GM23338 (cell line): Measurements from ENCODE around the gene VGLL4. TPM values are rescaled to one million over a fixed set of nuclear protein-coding genes. Genes with fewer than 3 reads are reported as not detected.

Experiments
- ATAC-seq: fragments of 200-7000 bp; cut with Tn5 transposase; 3 replicates; pipeline ENCODE4 v1.9.1; 2020
- DNase-seq: peaks from one replicate; pipeline ENCODE4 v3.0.0-alpha.2; 2015; ENCODE audit warnings: low spot score
- H2AFZ ChIP-seq: fragments of 200-600 bp; sonication (generic); 2 replicates; pipeline ENCODE4 v1.8.0; 2016; ENCODE audit warnings: antibody characterized with exemption, mild to moderate bottlenecking, moderate library complexity
- H3F3A ChIP-seq: fragments of 200-600 bp; sonication (generic); replicated peaks from 2 replicates; pipeline ENCODE4 v1.8.0; 2017; ENCODE audit warnings: antibody characterized with exemption, mixed run types, low read depth
- H3K27ac ChIP-seq: fragments of 200-600 bp; sonication (generic); 2 replicates; pipeline ENCODE4 v1.6.1; 2016; ENCODE audit warnings: low read depth
- H3K27me3 ChIP-seq: fragments of 200-600 bp; sonication (generic); 2 replicates; pipeline ENCODE4 v1.8.0; 2016; ENCODE audit warnings: mild to moderate bottlenecking, mixed run types, moderate library complexity; ENCODE audit not compliant: insufficient read depth
- H3K36me3 ChIP-seq: fragments of 200-600 bp; sonication (generic); 2 replicates; pipeline ENCODE4 v1.8.0; 2016; ENCODE audit warnings: mild to moderate bottlenecking; ENCODE audit not compliant: insufficient read depth
- H3K4me1 ChIP-seq: fragments of 200-600 bp; sonication (generic); 2 replicates; pipeline ENCODE4 v1.8.0; 2016; ENCODE audit warnings: mild to moderate bottlenecking, moderate library complexity; ENCODE audit not compliant: insufficient read depth
- H3K4me2 ChIP-seq: fragments of 200-600 bp; sonication (generic); 2 replicates; pipeline ENCODE4 v1.7.1; 2017; ENCODE audit warnings: mixed run types
- H3K4me3 ChIP-seq: fragments of 200-600 bp; sonication (generic); 2 replicates; pipeline ENCODE4 v1.6.1; 2016; ENCODE audit warnings: mixed run types
- H3K79me2 ChIP-seq: fragments of 200-600 bp; sonication (generic); replicated peaks from 2 replicates; pipeline ENCODE4 v1.8.0; 2017; ENCODE audit warnings: mild to moderate bottlenecking; ENCODE audit not compliant: insufficient read depth
- H3K9me2 ChIP-seq: fragments of 200-600 bp; sonication (generic); 2 replicates; pipeline ENCODE4 v1.8.0; 2017; ENCODE audit not compliant: insufficient read depth
- H4K20me1 ChIP-seq: fragments of 200-600 bp; sonication (generic); replicated peaks from 2 replicates; pipeline ENCODE4 v1.8.0; 2017; ENCODE audit warnings: mild to moderate bottlenecking; ENCODE audit not compliant: insufficient read depth
- H3K27ac Mint-ChIP-seq: 2 replicates; pipeline ENCODE4 v1.8.0; 2020; ENCODE audit warnings: inconsistent platforms, mild to moderate bottlenecking, moderate library complexity, mixed read lengths
- H3K27me3 Mint-ChIP-seq: 3 replicates; pipeline ENCODE4 v1.8.0; 2022; ENCODE audit warnings: low read depth, mild to moderate bottlenecking, moderate library complexity, mixed read lengths, inconsistent platforms; ENCODE audit not compliant: insufficient read depth, poor library complexity
- H3K36me3 Mint-ChIP-seq: 3 replicates; pipeline ENCODE4 v1.8.0; 2021; ENCODE audit warnings: low read depth, mild to moderate bottlenecking, inconsistent platforms, moderate library complexity, mixed read lengths
- H3K4me1 Mint-ChIP-seq: 3 replicates; pipeline ENCODE4 v1.8.0; 2020; ENCODE audit warnings: mild to moderate bottlenecking, inconsistent platforms, mixed read lengths
- H3K4me3 Mint-ChIP-seq: 3 replicates; pipeline ENCODE4 v1.8.0; 2021; ENCODE audit warnings: moderate library complexity, mild to moderate bottlenecking, inconsistent platforms, mixed read lengths
- H3K9me3 Mint-ChIP-seq: 3 replicates; pipeline ENCODE4 v1.8.0; 2020; ENCODE audit warnings: moderate library complexity, mild to moderate bottlenecking, inconsistent platforms, mixed read lengths
- EZH2 ChIP-seq: fragments of 200-600 bp; sonication (generic); IDR thresholded peaks from one replicate; pipeline ENCODE4 v1.8.0; 2017; ENCODE audit warnings: antibody characterized with exemption, mild to moderate bottlenecking, low read depth; ENCODE audit not compliant: unreplicated experiment
- EZH2phosphoT487 ChIP-seq: fragments of 200-600 bp; sonication (generic); IDR thresholded peaks from one replicate; pipeline ENCODE4 v1.8.1; 2018; ENCODE audit warnings: antibody characterized with exemption; ENCODE audit not compliant: unreplicated experiment
- JUNB ChIP-seq: IDR thresholded peaks from one replicate; pipeline ENCODE4 v1.6.1; 2016; ENCODE audit warnings: antibody characterized with exemption; ENCODE audit not compliant: unreplicated experiment
- POLR2AphosphoS5 ChIP-seq: IDR thresholded peaks from 2 replicates; pipeline ENCODE4 v1.6.1; 2016; ENCODE audit warnings: antibody characterized with exemption, low read depth
- REST ChIP-seq: IDR thresholded peaks from one replicate; pipeline ENCODE4 v1.6.1; 2018; ENCODE audit warnings: antibody characterized with exemption; ENCODE audit not compliant: unreplicated experiment
- STAT1 ChIP-seq: IDR thresholded peaks from one replicate; pipeline ENCODE4 v1.6.1; 2016; ENCODE audit warnings: antibody characterized with exemption; ENCODE audit not compliant: unreplicated experiment
- ZNF114 ChIP-seq: fragments of 250-450 bp; sonication (Bioruptor Pico); IDR thresholded peaks from 2 replicates; pipeline ENCODE4 v1.5.0; 2020; ENCODE audit warnings: mild to moderate bottlenecking, moderate library complexity
- ZNF462 ChIP-seq: fragments of 250-450 bp; sonication (Bioruptor Pico); IDR thresholded peaks from 2 replicates; pipeline ENCODE4 v1.5.0; 2020; ENCODE audit warnings: mild to moderate bottlenecking, moderate library complexity
- polyA plus RNA-seq: library from polyadenylated mRNA; unstranded; fragments of >200 nt; fragmentation: Nextera tagmentation; extraction: Ambion mirVana; gene quantifications from 2 replicates; pipeline ENCODE4 v1.2.1, GENCODE V29; 2016
- total RNA-seq: library from RNA; depleted of rRNA; stranded (reverse); fragments of >200 nt; shearing (Covaris generic); gene quantifications from 2 replicates; pipeline ENCODE4 v1.2.3, GENCODE V29; 2014

VGLL4 gene
- total and polyA plus RNA-seq, 2 experiments from 2014 or later = 20.8 to 45.9 TPM

GRCh38 chr3:11523572-11524101 lies 120.1 kb downstream of the VGLL4 start:
- no peaks in the 10 kb centered on the region for H3K27me3 ChIP-seq
- H3K4me1 ChIP-seq = no peaks in the 10 kb centered on the region
- no peak overlapping the region for H3K4me3 ChIP-seq
- Mint-ChIP-seq H3K27ac (no peak overlapping the region), H3K27me3 (peaks cover under 1% of the 10 kb centered on the region), H3K36me3 (no peaks in the 10 kb centered on the region), H3K4me1 (no peaks in the 10 kb centered on the region), H3K4me3 (no peak overlapping the region), H3K9me3 (no peaks in the 10 kb centered on the region)
- no peak overlapping the region for H3K27ac ChIP-seq
- no peaks in the 10 kb centered on the region for H3K36me3 ChIP-seq
- no peak overlapping the region for H2AFZ ChIP-seq
- no peaks in the 10 kb centered on the region for H3K9me2 ChIP-seq
- no peaks in the 10 kb centered on the region for H3F3A ChIP-seq
- no peak for ATAC-seq
- H4K20me1 ChIP-seq = no peaks in the 10 kb centered on the region
- no peak overlapping the region for H3K4me2 ChIP-seq
- no peak for DNase-seq
- TF ChIP-seq POLR2AphosphoS5 (no peak), EZH2phosphoT487 (no peak), ZNF462 (CRISPR knock-in tag) (no peak), STAT1 (no peak), REST (no peak), ZNF114 (no peak), JUNB (no peak), EZH2 (no peak)
- H3K79me2 ChIP-seq = no peaks in the 10 kb centered on the region
